ENCODE results near the gene MMP25.

MMP25 gene, protein sequence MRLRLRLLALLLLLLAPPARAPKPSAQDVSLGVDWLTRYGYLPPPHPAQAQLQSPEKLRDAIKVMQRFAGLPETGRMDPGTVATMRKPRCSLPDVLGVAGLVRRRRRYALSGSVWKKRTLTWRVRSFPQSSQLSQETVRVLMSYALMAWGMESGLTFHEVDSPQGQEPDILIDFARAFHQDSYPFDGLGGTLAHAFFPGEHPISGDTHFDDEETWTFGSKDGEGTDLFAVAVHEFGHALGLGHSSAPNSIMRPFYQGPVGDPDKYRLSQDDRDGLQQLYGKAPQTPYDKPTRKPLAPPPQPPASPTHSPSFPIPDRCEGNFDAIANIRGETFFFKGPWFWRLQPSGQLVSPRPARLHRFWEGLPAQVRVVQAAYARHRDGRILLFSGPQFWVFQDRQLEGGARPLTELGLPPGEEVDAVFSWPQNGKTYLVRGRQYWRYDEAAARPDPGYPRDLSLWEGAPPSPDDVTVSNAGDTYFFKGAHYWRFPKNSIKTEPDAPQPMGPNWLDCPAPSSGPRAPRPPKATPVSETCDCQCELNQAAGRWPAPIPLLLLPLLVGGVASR

DNA sequence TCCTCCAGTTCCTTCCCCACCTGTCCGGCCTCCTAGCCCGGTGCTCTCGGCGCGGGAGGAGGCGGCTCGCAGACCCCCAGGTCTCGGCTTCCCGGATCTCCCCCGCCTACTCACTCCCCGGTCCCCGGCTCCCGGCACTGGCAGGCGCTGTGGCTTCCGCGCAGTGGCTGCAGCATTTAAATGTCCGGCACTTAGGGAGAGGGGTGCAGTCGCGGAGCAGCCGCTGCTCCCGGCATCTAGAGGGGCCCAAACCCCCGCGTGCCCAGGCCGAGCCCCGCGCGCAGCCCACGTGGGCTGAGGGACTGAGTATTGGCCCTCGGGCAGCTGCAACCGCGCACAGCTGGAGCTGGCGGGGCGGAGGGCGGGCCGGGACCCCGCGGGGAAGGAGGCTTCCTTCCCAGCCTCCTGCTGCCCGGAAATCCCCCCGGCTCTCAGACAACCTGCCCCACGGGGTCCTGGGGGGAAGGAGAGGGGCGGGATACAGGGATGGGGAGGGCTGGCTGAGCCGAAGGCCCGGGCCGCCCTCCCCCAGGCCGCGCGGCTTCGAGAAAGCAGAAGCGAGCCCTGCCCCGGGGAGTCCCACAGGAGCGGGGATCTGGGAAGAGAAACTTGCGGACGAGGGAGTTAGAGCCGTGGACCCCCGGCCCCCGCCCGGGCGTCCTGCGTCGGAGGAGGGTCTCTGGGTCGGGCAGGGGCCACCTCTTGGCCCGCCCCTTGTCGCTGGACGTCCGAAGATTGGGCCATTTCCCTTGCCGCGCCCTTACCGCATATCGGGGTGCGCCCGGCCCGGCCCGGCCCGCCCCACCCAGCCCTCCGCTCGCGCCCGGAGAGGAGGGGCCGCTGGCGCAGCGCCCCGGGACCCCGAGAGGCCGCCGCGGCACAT lies at the start of gene MMP25:
Gene MMP25 (plus strand): TSS at position 804 of the 883 bp plus-strand sequence. CDS start 357 bp downstream, outside the sequence.
- peak; percentile 70 for DNase-seq

DNA sequence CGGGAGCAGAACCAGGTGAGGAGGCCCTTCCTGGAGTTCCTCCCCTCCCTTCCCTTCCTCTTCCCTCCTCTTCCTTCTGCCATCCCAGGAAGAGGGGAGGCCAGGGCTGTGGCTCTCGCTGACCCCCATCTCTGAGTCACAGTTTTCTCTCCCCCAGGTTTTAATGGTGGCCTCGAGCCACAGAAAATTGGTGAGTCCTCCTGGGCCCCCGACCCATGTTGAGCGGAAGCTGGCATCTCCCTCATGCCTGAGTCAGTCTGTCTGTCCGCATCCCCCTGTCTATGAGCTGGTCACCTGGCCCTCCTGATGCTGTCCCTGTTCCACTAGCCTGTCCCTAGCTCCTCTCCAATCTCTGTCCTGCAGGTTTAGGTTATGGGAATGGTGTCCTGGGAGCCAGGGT lies 46.4 kb upstream of the MMP25 start:
- no peak for DNase-seq

DNA sequence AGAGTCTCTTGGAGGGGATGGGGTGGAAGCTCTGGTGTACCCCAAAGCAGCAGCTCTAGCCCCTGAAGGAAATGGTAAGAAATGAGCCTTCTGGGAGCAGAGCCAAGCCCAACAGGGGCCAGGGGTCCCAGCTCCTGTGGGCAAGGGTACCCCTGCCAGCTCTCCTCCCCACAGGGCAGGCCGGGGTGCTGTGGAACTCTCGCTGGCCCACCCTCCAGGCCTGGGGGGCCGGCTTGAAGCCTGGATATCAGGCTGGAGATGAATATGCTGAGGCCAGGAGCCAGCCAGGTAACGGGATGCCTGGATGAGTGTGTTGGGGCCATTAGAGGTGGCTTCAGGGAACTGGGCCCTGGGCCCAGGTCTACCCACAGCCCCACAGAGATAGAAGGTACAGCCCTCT lies 45.8 kb upstream of the MMP25 start:
- DNase-seq, result no peak

DNA sequence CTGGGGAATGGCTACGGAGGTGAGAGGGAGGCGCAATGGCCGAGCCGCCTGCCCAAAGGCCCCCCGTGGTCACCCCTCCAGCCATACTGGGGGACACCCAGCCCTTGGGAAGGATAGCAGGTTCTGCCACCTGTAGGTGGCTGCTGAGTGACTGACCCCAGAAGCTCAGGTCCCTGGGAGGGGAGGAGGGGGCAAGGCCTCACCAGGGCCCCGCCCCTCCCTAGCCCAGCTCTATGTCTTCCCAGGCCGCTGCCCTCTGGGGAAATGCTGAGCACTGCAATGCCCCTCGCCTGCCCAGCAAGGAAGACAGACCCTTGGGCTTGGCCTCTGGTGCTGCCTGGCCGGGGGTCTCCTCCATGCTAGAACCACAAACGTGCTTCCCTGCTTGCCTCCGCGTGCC lies 45.0 kb upstream of the MMP25 start:
- no peak for DNase-seq

DNA sequence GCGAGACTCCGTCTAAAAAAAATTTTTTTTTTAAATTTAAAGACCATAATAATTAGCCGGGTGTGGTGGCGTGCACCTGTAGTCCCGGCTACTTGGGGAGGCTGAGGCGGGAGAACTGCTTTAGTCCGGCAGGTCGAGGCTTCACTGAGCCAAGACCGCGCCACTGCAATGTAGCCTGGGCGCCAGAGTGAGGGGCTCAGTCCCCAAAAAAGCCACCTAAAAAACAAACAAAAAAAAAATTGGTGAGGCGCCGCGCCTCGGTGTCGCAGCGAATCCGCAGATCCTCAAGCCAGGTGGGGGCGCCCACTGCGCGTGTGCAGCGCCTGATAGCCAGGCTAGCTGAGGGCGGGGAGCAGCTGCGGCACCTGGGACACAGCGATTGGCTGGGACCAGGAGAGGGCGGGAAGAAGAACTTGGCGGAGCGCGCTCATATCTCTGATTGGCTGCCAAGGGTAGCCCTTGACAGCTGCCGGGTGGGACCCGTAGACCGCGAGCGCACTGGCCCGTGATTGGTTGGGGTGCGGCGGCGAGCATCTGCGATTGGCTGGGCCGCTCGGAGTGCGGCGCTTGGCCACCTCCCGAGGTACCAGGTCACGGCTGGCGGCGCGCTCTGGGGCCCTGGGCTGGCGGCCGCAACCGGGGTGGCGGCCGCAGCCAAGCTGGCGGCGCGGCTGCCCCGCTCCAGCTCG lies 42.6 kb upstream of the MMP25 start:
- DNase-seq, result peak; percentile 99

DNA sequence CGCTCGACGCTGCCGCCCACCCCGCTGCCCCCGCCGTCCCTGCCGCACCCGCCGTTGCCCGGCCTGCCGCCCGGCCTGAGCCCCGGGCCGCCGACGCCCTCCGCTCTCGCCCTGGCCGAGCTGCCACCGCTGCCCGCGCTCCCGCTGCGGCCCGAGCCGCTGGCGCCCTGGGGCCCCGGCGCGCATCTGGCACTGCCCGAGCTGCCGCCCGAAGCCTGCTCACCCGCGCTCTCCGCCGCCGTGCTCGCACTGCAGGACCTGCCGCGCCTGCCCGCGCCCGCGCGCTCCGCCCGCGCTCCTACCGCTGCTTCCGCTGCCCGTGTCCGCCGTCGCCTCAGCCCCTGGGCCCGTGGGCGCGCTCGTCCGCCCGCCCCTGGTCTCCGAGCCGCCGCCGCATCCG lies 42.0 kb upstream of the MMP25 start:
- peak; percentile 9 for DNase-seq

DNA sequence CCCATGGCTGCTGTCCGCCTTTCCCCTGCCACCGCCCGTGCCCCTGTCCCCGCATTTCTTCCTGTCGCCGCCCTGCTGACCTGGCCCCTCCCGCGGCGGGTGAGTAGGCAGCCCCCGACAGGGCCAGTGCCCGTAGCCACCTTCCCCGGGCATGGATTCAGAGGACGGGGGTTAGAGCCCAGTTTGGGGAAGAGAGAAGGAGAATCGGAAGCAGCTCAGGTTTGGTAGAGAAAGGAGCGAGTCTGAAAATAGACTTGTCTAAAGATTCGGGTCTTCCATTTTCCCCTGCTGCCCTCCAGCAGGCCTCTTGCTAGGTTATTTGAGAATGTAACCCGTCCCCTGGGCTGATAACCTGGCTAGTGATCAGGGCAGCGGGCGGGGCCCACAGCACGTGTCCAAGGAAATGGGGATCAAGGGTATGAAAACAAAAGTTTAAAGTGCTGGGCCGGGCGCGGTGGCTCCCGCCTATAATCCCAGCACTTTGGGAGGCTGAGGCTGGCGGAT lies 41.5 kb upstream of the MMP25 start:
- DNase-seq, result peak; percentile 6

DNA sequence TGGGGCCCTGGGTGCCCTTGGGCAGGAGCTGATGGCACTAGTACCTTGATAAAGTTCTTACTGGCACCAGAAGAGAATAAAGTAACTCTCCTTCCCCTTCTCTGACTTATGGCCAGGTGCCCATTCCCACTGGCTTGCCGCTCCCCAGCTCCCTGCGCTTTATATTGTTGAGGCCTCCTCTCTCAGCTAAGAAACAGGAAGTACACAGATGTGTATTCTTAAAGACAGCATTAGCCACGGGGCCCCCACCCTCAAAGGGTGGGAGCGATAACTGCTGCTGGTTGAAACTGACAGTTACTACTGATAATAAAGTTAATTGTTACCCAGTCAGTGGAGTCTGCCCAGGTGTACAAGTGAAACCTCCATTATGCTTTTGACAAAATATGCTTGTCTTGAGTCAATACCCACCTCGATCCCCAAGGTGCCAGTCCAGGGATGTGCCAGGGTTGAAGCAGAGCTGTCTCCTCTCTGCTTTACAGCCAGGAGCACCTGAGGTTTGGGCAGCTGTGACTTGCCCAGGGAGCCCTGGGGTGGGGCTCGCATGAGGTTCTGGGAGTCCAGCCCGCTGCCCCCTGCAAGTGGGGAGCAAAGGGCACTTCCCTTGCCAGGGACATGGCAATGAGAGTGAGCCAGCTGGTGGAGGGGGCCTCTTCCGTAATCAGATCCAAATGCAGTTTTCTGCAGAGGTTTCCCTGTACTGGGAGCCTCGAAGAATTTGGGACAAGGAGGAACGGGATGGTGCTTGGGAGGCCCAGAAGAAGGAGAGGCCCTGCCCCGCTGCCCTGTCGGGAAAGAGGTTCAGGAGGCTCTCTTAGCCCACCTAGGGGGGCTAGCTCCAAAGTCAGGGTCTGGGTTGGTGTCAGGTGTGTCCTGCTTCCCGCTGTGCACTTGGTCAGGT lies 39.1 kb upstream of the MMP25 start:
- DNase-seq, result no peak

DNA sequence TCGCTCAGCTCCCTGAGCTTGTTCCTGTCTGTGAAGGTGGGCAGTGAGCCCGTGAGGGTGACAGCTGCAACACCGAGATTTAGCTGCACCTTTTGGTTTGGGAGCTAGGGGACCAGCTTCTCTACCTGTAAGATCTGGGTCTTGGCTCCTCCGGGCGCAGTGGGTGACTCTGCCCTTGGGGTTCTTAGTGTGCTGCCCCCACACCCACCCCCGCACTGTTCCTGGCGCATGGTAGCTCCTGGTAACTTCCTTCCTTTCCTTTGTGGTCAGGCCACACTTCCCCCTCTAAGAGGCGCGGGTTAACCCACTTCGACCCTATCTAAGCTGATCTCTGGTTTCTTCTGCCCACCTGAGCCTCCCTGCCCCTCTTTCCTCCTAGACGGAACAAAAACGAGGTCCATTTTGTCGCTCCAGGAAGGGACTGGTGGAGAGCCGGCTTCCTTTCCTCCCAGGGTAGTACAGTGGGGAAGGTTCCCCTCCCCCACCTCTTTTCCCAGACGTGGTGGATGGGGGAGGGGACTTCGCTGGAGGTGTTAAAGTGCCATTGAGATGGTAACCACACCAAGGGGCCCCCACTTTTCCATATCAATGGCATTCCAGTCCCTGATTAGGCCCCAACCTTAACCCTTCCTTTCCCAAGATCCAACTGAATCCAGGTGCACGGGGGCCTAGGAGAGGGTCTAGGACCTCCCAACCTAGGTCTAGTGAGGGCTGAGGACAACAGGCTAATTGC lies 38.2 kb upstream of the MMP25 start:
- peak; percentile 42 for DNase-seq

DNA sequence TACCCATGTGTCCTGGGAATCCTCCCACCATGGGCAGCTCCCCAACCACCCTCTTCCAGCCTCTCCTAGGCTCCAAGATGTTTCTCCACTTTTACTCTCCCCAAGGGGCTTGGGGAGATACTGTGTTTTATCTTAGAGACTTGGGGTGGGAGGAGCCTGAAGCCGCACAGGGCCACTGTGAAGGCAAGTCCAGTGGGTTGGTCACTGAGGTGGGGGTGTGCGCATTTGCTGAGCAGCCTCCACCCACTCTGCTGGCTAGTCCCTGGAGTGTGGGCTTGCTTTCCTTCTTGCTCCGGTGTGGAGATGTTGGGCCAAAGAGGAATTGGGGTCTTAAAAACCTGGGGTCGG lies 37.7 kb upstream of the MMP25 start:
- no peak for DNase-seq

DNA sequence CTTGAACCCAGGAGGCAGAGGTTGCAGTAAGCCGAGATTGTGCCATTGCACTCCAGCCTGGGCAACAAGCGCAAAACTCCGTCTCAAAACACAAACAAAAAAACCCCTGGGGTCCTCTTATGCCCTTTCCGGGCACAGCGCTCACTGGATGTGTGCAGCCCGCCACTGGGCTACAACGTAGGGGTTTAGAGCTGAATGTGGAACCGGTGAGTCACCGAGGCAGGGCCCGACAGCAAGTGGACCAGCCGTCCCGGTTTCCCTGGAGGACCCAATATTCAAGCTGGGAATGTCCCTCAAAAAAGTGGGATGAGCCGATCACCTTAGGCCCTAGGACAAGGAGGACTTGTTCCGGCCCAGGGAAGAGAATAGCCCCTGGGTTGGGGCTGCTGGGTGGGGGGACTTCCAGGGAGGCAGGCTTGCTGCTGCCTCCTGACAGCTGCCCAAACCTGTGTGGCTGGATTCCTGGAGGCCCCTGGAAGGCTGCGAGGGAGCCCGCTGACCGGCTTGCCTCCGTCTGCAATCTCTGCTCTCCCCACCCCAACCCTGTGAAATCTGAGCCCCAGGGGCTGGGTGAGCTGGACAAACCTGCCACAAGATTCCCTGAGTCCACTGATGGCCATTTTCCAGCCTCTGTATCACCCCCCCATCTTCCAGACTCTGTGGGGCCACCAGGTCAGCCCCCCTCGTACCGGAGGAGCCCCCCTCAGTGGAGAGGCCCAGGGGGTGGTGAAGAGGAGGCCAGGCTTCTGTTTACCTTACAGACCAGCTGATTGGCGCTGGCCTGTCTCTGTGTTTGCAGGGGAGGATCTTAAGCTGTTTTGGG lies 36.6 kb upstream of the MMP25 start:
- DNase-seq, result no peak

DNA sequence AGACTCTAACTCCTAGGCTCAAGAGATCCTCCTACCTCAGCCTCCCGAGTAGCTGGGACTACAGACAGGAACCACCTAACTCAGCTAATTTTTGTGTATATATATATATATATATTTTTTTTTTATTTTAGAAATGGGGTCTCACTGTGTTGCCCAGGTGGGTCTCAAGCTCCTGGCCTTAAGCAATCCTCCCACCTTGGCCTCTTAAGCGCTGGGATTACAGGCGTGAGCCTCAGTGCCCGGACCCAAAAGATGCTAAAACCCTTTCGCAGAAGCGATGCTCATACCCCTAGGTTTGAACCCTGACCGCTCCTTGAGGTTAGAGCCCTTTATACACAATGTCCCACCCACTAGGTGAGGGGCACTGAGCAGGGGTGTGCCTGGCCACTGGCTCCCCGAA lies 35.9 kb upstream of the MMP25 start:
- DNase-seq, result no peak

DNA sequence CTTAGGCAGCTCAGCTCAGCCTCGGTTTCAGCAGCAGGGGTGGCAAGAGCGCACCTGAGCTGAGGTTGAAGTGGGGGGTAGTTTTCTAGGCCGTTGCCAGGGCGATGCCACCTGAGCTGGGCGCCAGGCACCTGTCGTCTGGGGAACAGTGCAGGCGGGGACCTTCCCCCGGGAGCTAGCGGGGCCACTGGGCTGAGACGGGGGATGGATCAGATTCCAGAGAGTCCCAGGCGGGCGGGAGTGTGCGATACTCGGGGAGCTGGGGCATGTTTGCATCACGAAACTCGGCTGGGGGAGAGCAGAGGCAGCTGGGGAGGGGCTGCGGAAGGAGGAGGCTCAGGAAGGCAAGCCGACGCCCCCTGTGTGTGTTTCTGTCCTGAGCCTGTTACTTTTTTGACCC lies 34.1 kb upstream of the MMP25 start:
- DNase-seq, result no peak

DNA sequence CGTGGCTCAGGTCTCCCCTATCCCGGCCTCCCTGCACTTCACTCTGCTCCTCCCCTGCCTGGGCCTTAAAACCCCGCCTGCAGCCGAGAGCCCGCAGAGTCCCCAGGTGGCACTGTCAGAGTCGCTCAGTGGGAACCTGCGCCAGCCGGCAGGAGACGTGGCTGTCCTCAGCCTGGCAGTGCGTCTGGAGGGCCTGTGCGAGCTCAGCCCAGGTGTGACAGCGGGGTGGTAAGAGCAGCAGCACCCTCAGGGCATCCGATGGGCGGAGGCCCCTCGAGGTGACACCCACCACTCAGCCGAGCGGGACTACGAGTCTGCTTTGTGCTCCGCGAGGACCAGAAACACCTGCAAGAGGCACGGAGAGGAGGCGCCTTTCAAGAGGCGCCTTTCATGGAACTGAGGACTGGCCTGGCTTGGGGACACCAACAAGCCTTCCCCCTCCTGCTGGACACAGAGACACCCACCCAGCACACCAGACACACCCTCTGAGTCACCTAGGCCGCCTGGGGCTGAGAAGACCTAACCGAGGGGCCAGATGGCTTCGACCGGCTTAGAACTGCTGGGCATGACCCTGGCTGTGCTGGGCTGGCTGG lies 33.4 kb upstream of the MMP25 start, which contains the start of gene CLDN9:
Gene CLDN9 (plus strand): TSS at position 96 of the 593 bp plus-strand sequence. CDS start 440 bp downstream, at position 536.
- no peak for DNase-seq

DNA sequence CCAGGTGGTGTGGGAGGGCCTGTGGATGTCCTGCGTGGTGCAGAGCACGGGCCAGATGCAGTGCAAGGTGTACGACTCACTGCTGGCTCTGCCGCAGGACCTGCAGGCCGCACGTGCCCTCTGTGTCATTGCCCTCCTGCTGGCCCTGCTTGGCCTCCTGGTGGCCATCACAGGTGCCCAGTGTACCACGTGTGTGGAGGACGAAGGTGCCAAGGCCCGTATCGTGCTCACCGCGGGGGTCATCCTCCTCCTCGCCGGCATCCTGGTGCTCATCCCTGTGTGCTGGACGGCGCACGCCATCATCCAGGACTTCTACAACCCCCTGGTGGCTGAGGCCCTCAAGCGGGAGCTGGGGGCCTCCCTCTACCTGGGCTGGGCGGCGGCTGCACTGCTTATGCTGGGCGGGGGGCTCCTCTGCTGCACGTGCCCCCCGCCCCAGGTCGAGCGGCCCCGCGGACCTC lies 32.8 kb upstream of the MMP25 start:
- DNase-seq, result no peak

DNA sequence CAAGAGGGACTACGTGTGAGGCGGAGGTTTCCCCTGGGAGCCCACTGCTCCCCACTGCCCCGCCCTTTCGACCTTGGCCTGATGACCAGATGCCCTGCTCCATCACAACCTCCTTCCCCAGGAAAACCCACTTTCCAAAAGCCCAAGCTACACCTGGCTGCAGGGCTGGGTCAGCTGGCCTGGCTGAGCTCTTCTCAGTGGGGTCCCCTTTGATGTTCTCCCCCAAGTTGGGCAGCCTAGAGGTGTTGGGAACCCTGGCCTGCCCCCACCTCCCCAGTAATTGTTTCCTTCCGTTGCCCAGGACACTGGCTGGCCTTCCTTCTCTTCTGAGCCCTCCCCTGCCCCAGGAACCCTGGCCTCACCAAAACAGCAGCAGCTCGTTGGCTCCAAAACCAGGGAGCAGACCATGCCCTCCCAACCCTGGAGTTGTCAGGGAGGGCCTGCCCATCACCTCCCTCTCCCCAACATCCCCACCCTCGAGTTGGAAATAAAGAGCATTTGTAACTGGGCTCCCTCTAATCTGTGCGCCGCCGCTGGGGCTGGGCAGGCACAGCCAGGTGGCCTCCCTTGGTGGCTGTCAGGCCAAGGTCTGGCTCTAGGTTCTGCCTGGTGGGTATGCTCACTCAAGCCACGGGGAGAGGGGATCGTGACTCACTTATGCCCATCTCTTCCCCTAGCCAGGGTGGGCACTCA lies 32.2 kb upstream of the MMP25 start:
- no peak for DNase-seq

DNA sequence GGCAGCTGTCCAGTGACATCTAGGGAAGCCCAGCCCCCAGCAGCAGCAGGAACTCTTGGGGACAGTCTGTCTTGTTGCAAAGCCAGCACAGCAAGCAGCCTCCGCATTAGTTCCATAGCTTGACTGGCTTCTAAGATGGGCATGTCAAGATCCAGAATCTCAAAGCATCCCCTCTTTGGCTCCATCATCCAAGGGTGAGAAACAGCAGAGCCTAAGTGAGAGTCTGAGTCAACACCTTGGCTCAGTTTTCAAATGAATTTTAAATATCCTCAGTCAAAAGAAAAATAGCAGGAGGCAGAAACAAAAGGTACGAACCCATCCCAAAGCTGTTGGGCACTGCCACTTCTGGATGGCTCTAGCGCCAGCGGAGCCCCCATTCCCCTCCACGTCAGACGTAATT lies 31.4 kb upstream of the MMP25 start:
- DNase-seq, result no peak

DNA sequence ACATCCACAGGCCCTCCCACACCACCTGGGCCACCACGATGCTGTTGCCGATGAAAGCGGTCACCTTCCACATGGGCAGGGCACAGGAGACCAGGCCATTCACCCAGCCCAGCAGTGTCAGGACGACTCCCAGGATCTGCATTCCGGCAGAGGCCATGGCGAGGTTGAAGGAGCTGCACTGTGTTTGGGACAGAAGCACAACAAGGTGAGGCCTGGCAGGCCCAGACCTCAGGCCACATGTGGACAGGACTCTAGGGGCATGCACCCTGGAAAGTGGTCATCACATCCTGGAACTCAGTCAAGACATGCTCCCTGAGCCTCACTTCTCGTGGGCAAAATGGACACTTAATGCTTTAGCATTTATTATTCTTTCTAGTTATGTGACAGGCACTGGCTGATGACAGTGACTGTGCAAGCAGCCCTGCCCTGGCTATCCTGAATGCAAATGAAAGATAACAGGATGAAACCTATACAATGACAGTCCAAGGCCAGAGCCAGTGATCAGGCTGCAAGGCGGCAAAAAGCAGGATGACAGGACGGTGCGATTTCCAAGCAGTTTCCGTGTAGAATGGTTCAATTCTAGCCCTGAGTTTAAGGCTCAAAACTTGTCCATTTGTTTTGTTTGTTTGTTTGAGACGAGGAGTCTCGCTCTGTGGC lies 30.4 kb upstream of the MMP25 start:
- DNase-seq, result no peak
